Measurements from ENCODE around the gene ZBTB7C. TPM values are rescaled to one million over a fixed set of nuclear protein-coding genes. Genes with fewer than 3 reads are reported as not detected.

ZBTB7C gene
- polyA plus RNA-seq, 2 of the 4 experiments (the other 2 are of a cell fraction): 0.10 to 0.12 TPM

GRCh38 chr18:48244530-48244929 lies 164.7 kb downstream of the ZBTB7C start:
- no peak for FAIRE-seq
- no peak for ATAC-seq
- POLR2A ChIA-PET: no interaction called here
- H3K4me2 ChIP-seq: no peak overlapping the region
- H3K27ac ChIP-seq: no peak overlapping the region
- DNase-seq (ENCODE audit: low read depth in 1 of 2, low spot score in 1 of 2): no peak
- H3K9me3 ChIP-seq: no peaks in the 10 kb centered on the region; the same call in 2 of the 3 replicates
- TF ChIP-seq PHF8 (IDR thresholded peaks at IDR 0.05; ENCODE audit: borderline replicate concordance, low read depth): no peak
- no peak for TF ChIP-seq FOXS1 (CRISPR knock-in tag; IDR thresholded peaks at IDR 0.05)
- no peak for TF ChIP-seq HDAC2 (IDR thresholded peaks at IDR 0.05)
- TF ChIP-seq, protein P1, sequence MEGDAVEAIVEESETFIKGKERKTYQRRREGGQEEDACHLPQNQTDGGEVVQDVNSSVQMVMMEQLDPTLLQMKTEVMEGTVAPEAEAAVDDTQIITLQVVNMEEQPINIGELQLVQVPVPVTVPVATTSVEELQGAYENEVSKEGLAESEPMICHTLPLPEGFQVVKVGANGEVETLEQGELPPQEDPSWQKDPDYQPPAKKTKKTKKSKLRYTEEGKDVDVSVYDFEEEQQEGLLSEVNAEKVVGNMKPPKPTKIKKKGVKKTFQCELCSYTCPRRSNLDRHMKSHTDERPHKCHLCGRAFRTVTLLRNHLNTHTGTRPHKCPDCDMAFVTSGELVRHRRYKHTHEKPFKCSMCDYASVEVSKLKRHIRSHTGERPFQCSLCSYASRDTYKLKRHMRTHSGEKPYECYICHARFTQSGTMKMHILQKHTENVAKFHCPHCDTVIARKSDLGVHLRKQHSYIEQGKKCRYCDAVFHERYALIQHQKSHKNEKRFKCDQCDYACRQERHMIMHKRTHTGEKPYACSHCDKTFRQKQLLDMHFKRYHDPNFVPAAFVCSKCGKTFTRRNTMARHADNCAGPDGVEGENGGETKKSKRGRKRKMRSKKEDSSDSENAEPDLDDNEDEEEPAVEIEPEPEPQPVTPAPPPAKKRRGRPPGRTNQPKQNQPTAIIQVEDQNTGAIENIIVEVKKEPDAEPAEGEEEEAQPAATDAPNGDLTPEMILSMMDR (IDR thresholded peaks at IDR 0.05): no peak
- no peak for TF ChIP-seq NPAS2 (CRISPR knock-in tag; IDR thresholded peaks at IDR 0.05; ENCODE audit: borderline replicate concordance)
- no peak for TF ChIP-seq FOSL2 (IDR thresholded peaks at IDR 0.05)
- TF ChIP-seq FOSL2 (CRISPR knock-in tag; IDR thresholded peaks at IDR 0.05): no peak
- TF ChIP-seq, protein P2, sequence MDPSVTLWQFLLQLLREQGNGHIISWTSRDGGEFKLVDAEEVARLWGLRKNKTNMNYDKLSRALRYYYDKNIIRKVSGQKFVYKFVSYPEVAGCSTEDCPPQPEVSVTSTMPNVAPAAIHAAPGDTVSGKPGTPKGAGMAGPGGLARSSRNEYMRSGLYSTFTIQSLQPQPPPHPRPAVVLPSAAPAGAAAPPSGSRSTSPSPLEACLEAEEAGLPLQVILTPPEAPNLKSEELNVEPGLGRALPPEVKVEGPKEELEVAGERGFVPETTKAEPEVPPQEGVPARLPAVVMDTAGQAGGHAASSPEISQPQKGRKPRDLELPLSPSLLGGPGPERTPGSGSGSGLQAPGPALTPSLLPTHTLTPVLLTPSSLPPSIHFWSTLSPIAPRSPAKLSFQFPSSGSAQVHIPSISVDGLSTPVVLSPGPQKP (IDR thresholded peaks at IDR 0.05; ENCODE audit: low read depth, low read length): no peak
- no peak for TF ChIP-seq BHLHE40 (IDR thresholded peaks at IDR 0.05; ENCODE audit: low read depth, low read length)
- no peak for TF ChIP-seq CBX8 (IDR thresholded peaks at IDR 0.05)
- TF ChIP-seq ZC3H11A (IDR thresholded peaks at IDR 0.05): no peak
- TF ChIP-seq POLR2A (IDR thresholded peaks at IDR 0.05; ENCODE audit: low read length): no peak
- no peak for TF ChIP-seq SMC3 (IDR thresholded peaks at IDR 0.05)
- TF ChIP-seq ATOH8 (CRISPR knock-in tag; IDR thresholded peaks at IDR 0.05; ENCODE audit: low read depth): no peak
- TF ChIP-seq JUN (IDR thresholded peaks at IDR 0.05): no peak
- H3K4me1 ChIP-seq: no peaks in the 10 kb centered on the region
- CTCF ChIA-PET: no interaction called here
- no peak overlapping the region for H3K4me3 ChIP-seq

DNA sequence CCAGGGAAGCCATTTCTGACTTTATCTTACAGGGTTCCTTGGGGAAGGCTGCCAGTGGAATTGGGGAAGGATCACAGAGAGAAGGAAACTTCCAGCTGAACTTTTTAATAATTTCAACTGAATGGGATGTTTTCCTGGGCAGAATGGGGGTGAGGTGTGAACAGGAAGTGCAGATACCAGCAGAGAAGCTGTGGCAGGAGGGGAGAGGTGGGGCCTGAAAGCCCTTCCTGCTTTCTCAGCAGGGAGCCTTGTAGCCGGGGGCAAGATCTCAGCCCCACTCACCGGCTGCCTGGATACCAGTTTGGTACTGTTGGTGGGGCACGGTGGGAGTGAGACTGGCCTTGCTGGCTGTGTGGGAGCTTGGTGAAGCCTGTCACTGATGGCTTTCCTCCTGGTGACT lies 170.5 kb downstream of the ZBTB7C start:
- Histone ChIP-seq H3K4me1 (no peaks in the 10 kb centered on the region), H3K9me3 (peaks cover 12% of the 10 kb centered on the region; the same call in 2 of the 3 replicates), H3K4me3 (no peak overlapping the region), H3K27ac (no peak overlapping the region), H3K4me2 (no peak overlapping the region)
- ChIA-PET POLR2A (no interaction called here), CTCF (interaction anchor here (1.1 to 1.2 kb wide), 2 partner anchors 9 to 57 kb away, joined by 3 read pairs; no protein-coding TSS in a partner anchor)
- no peak for FAIRE-seq
- no peak for DNase-seq (ENCODE audit: low read depth in 1 of 2, low spot score in 1 of 2)
- 26% methylated on average over 3 of the region's 3 CpGs for WGBS (ENCODE audit: missing lambda C conversion rate)
- no peak for ATAC-seq
- no peak for TF ChIP-seq GATA3 (IDR thresholded peaks at IDR 0.05; ENCODE audit: borderline replicate concordance)
- no peak for TF ChIP-seq REST (IDR thresholded peaks at IDR 0.05)
- TF ChIP-seq RFX5 (IDR thresholded peaks at IDR 0.05): no peak
- no peak for TF ChIP-seq E2F6 (IDR thresholded peaks at IDR 0.05; ENCODE audit: borderline replicate concordance, low read depth)
- TF ChIP-seq, protein P1 (IDR thresholded peaks at IDR 0.05): no peak
- no peak for TF ChIP-seq CHD2 (IDR thresholded peaks at IDR 0.05; ENCODE audit: low read length, partially characterized antibody)
- TF ChIP-seq, protein P2 (IDR thresholded peaks at IDR 0.05; ENCODE audit: low read depth, low read length): no peak
- no peak for TF ChIP-seq BCL3 (IDR thresholded peaks at IDR 0.05)
- no peak for TF ChIP-seq HOXB13 (CRISPR knock-in tag; IDR thresholded peaks at IDR 0.05; ENCODE audit: low read depth)
- TF ChIP-seq USF2 (IDR thresholded peaks at IDR 0.05): no peak
- TF ChIP-seq MYC (IDR thresholded peaks at IDR 0.05; ENCODE audit: borderline replicate concordance, low read length): no peak

Measured in A549 (cell line).